GM12878 (cell line): ENCODE data around the gene TRPM8.

Experiments
- ATF7 ChIP-seq: fragments of 450-650 bp; IDR thresholded peaks from 2 replicates; pipeline ENCODE4 v1.6.1; 2016; ENCODE audit warnings: low read depth, mild to moderate bottlenecking
- EED ChIP-seq: sonication (generic); IDR thresholded peaks from 2 replicates; pipeline ENCODE4 v1.6.1; 2016; ENCODE audit warnings: antibody characterized with exemption, low read depth
- SREBF2 ChIP-seq: IDR thresholded peaks from 2 replicates; pipeline ENCODE4 v1.6.1; 2012; ENCODE audit warnings: mild to moderate bottlenecking, low read length
- TARDBP ChIP-seq: IDR thresholded peaks from 2 replicates; pipeline ENCODE4 v1.6.1; 2016; ENCODE audit warnings: borderline replicate concordance
- TF ChIP-seq, protein P1 (sequence below): IDR thresholded peaks from 2 replicates; pipeline ENCODE4 v1.6.1; 2012; ENCODE audit warnings: mild to moderate bottlenecking, low read depth, low read length
- TF ChIP-seq, protein P2 (sequence below), 3 experiments: IDR thresholded peaks in 2 of 3; conservative IDR thresholded peaks in 1 of 3; 2 replicates each; pipeline ENCODE4 v1.5.1; 2011; ENCODE audit warnings: low read depth in 3 of 3, low read length in 3 of 3, mild to moderate bottlenecking in 3 of 3, control low read depth in 2 of 3, moderate library complexity in 2 of 3, inconsistent platforms in 1 of 3, mixed read lengths in 1 of 3; ENCODE audit not compliant: control insufficient read depth in 2 of 3, insufficient read depth in 1 of 3; ENCODE audit errors: extremely low read depth in 1 of 3

DNA sequence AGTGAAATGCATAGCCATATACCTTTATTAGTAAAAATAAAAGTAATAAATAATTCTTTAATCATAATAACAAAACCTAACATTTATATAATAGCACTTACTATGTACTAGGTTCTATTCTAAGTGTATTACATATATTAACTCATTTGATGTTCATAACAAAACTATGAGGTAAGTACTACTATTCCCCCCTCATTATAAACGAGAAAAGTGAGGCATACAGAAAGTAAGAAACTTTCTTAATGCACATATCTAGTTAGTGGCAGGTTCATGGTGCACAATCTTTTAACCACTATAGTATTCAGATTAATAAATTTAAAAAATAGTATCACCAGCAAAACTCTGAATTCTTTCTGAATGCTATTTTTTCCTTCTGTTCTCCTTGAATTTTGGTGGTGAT, 27.5 kb downstream of the TRPM8 start:
- TF ChIP-seq EED (no peak), TARDBP (no peak), SREBF2 (no peak), ATF7 (no peak)
- TF ChIP-seq, protein P1, sequence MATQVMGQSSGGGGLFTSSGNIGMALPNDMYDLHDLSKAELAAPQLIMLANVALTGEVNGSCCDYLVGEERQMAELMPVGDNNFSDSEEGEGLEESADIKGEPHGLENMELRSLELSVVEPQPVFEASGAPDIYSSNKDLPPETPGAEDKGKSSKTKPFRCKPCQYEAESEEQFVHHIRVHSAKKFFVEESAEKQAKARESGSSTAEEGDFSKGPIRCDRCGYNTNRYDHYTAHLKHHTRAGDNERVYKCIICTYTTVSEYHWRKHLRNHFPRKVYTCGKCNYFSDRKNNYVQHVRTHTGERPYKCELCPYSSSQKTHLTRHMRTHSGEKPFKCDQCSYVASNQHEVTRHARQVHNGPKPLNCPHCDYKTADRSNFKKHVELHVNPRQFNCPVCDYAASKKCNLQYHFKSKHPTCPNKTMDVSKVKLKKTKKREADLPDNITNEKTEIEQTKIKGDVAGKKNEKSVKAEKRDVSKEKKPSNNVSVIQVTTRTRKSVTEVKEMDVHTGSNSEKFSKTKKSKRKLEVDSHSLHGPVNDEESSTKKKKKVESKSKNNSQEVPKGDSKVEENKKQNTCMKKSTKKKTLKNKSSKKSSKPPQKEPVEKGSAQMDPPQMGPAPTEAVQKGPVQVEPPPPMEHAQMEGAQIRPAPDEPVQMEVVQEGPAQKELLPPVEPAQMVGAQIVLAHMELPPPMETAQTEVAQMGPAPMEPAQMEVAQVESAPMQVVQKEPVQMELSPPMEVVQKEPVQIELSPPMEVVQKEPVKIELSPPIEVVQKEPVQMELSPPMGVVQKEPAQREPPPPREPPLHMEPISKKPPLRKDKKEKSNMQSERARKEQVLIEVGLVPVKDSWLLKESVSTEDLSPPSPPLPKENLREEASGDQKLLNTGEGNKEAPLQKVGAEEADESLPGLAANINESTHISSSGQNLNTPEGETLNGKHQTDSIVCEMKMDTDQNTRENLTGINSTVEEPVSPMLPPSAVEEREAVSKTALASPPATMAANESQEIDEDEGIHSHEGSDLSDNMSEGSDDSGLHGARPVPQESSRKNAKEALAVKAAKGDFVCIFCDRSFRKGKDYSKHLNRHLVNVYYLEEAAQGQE: no peak
- TF ChIP-seq, protein P2, sequence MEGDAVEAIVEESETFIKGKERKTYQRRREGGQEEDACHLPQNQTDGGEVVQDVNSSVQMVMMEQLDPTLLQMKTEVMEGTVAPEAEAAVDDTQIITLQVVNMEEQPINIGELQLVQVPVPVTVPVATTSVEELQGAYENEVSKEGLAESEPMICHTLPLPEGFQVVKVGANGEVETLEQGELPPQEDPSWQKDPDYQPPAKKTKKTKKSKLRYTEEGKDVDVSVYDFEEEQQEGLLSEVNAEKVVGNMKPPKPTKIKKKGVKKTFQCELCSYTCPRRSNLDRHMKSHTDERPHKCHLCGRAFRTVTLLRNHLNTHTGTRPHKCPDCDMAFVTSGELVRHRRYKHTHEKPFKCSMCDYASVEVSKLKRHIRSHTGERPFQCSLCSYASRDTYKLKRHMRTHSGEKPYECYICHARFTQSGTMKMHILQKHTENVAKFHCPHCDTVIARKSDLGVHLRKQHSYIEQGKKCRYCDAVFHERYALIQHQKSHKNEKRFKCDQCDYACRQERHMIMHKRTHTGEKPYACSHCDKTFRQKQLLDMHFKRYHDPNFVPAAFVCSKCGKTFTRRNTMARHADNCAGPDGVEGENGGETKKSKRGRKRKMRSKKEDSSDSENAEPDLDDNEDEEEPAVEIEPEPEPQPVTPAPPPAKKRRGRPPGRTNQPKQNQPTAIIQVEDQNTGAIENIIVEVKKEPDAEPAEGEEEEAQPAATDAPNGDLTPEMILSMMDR (IDR thresholded peaks at IDR 0.05 in 2 of 3, conservative IDR thresholded peaks at IDR 0.05 in 1 of 3; ENCODE audit: control insufficient read depth in 2 of 3, extremely low read depth in 1 of 3, insufficient read depth in 1 of 3, low read depth in 3 of 3, low read length in 3 of 3): no peak
